Loucy (cell line): ENCODE results near the gene TNIP2.

Source experiments
- H2AFZ ChIP-seq: fragments of 200-600 bp; sonication (generic); 2 replicates; pipeline ENCODE4 v1.6.0; 2016; ENCODE audit warnings: antibody characterized with exemption, mild to moderate bottlenecking, low read length, moderate library complexity
- H3F3A ChIP-seq: fragments of 200-600 bp; 2 replicates; pipeline ENCODE4 v1.6.0; 2016; ENCODE audit warnings: antibody characterized with exemption, low read depth, mild to moderate bottlenecking
- H3K27me3 ChIP-seq: fragments of 200-600 bp; sonication (generic); 2 replicates; pipeline ENCODE4 v1.6.1; 2014; ENCODE audit warnings: low read length, mild to moderate bottlenecking; ENCODE audit not compliant: insufficient read depth, poor library complexity, severe bottlenecking
- H3K36me3 ChIP-seq: fragments of 200-600 bp; sonication (generic); 2 replicates; pipeline ENCODE4 v1.6.1; 2016; ENCODE audit warnings: low read length; ENCODE audit not compliant: insufficient read depth
- H3K4me1 ChIP-seq: fragments of 200-600 bp; sonication (generic); 2 replicates; pipeline ENCODE4 v1.5.1; 2014; ENCODE audit warnings: low read length, mild to moderate bottlenecking; ENCODE audit not compliant: insufficient read depth, poor library complexity, severe bottlenecking
- H3K4me2 ChIP-seq: fragments of 200-600 bp; sonication (generic); 2 replicates; pipeline ENCODE4 v1.6.0; 2014; ENCODE audit warnings: antibody characterized with exemption, low read length, low read depth, mild to moderate bottlenecking; ENCODE audit not compliant: poor library complexity, severe bottlenecking
- H3K4me3 ChIP-seq: fragments of 200-600 bp; sonication (generic); 2 replicates; pipeline ENCODE4 v1.5.1; 2014; ENCODE audit warnings: low read length, mild to moderate bottlenecking, mixed read lengths; ENCODE audit not compliant: poor library complexity, severe bottlenecking
- H3K79me2 ChIP-seq: fragments of 200-600 bp; sonication (generic); 2 replicates; pipeline ENCODE4 v1.6.1; 2014; ENCODE audit warnings: low read length; ENCODE audit not compliant: insufficient read depth
- H3K9ac ChIP-seq: fragments of 200-600 bp; sonication (generic); 2 replicates; pipeline ENCODE4 v1.6.0; 2014; ENCODE audit warnings: mild to moderate bottlenecking, low read depth, low read length, moderate library complexity; ENCODE audit not compliant: poor library complexity, severe bottlenecking
- H3K9me2 ChIP-seq: fragments of 200-600 bp; sonication (generic); replicated peaks from 2 replicates; pipeline ENCODE4 v1.6.1; 2016; ENCODE audit warnings: low read depth, low read length, mixed read lengths
- H3K9me3 ChIP-seq: fragments of 200-600 bp; sonication (generic); 2 replicates; pipeline ENCODE4 v1.6.1; 2014; ENCODE audit warnings: mild to moderate bottlenecking, antibody characterized with exemption, low read length, low read depth; ENCODE audit not compliant: insufficient read depth
- H4K20me1 ChIP-seq: fragments of 200-600 bp; sonication (generic); 2 replicates; pipeline ENCODE4 v1.6.0; 2014; ENCODE audit warnings: antibody characterized with exemption, low read length, mild to moderate bottlenecking; ENCODE audit not compliant: insufficient read depth, poor library complexity, severe bottlenecking
- EZH2phosphoT487 ChIP-seq: fragments of 200-600 bp; IDR thresholded peaks from 2 replicates; pipeline ENCODE4 v1.6.1; 2018; ENCODE audit warnings: antibody characterized with exemption, mild to moderate bottlenecking, moderate library complexity, borderline replicate concordance
- TF ChIP-seq, protein P1 (sequence below): fragments of 200-600 bp; sonication (generic); conservative IDR thresholded peaks from 2 replicates; pipeline ENCODE4 v1.5.1; 2014; ENCODE audit warnings: mild to moderate bottlenecking, antibody characterized with exemption, low read length

TNIP2 gene

DNA sequence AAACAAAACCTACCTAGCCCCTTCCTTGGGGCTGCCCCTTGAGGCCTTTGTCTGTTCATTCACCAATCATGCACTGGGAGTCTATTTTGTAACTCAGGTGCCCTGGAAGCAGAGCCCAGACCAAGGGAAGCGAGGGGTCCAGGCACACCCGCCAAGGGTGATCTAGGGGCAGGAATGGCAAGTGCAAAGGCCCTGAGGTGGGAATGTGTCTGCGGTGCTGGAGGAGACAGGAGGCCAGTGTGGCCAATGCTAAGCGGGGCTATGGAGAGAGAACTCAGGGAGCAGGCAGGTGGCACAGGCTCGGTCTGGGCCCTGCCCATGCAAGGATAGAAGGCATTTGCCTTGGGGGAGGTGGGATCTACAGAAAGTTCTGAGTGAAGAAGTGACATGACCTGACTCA, 33.2 kb upstream of the TNIP2 start:
- Histone ChIP-seq H3K9ac (no peak overlapping the region), H3F3A (no peaks in the 10 kb centered on the region), H4K20me1 (no peaks in the 10 kb centered on the region), H3K9me3 (no peaks in the 10 kb centered on the region), H3K36me3 (no peaks in the 10 kb centered on the region), H3K4me2 (no peak overlapping the region), H3K79me2 (no peaks in the 10 kb centered on the region), H3K4me1 (peaks cover 30% of the 10 kb centered on the region), H3K4me3 (no peak overlapping the region), H3K27me3 (no peaks in the 10 kb centered on the region), H2AFZ (no peak overlapping the region), H3K9me2 (no peaks in the 10 kb centered on the region)
- TF ChIP-seq, protein P1, sequence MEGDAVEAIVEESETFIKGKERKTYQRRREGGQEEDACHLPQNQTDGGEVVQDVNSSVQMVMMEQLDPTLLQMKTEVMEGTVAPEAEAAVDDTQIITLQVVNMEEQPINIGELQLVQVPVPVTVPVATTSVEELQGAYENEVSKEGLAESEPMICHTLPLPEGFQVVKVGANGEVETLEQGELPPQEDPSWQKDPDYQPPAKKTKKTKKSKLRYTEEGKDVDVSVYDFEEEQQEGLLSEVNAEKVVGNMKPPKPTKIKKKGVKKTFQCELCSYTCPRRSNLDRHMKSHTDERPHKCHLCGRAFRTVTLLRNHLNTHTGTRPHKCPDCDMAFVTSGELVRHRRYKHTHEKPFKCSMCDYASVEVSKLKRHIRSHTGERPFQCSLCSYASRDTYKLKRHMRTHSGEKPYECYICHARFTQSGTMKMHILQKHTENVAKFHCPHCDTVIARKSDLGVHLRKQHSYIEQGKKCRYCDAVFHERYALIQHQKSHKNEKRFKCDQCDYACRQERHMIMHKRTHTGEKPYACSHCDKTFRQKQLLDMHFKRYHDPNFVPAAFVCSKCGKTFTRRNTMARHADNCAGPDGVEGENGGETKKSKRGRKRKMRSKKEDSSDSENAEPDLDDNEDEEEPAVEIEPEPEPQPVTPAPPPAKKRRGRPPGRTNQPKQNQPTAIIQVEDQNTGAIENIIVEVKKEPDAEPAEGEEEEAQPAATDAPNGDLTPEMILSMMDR, result no peak
- no peak for TF ChIP-seq EZH2phosphoT487

DNA sequence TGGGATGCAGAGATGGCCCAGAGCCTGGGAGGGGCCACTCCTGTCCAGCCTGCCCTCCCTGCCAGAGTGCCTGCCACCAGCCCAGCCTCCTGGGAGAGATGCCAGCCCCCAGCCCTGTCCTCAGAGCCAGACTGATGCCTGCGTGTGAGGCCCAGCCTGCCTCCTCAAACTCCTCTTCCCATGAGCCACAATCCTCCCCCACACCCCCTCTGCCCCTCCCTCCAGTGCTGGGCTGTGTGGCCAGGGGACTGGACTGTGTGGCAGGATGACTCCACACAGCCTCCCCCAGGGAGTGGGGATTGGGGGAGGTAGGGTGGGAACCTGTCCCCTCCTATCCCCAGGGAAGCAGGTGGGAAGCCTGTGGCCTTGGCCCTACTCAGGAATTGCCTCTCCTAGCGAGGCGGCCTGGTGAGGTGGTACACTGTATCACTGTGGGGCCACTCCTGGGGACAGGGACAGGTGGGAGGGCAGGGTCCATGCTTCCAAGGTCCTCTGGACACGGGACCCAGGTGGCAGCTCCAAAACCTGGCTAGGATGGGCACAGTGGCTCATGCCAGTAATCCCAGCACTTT, 32.5 kb upstream of the TNIP2 start:
- H3K27me3 ChIP-seq, result no peaks in the 10 kb centered on the region
- no peaks in the 10 kb centered on the region for H3K79me2 ChIP-seq
- no peaks in the 10 kb centered on the region for H4K20me1 ChIP-seq
- no peak overlapping the region for H3K9ac ChIP-seq
- H3K4me1 ChIP-seq, result peaks cover 27% of the 10 kb centered on the region
- TF ChIP-seq, protein P1, result no peak
- TF ChIP-seq EZH2phosphoT487, result no peak
- no peaks in the 10 kb centered on the region for H3K36me3 ChIP-seq
- no peaks in the 10 kb centered on the region; the same call in 1 of the 2 replicates for H3K9me3 ChIP-seq
- H3K9me2 ChIP-seq, result no peaks in the 10 kb centered on the region
- no peak overlapping the region for H2AFZ ChIP-seq
- H3K4me3 ChIP-seq, result no peak overlapping the region
- H3K4me2 ChIP-seq, result no peak overlapping the region
- H3F3A ChIP-seq, result no peaks in the 10 kb centered on the region

DNA sequence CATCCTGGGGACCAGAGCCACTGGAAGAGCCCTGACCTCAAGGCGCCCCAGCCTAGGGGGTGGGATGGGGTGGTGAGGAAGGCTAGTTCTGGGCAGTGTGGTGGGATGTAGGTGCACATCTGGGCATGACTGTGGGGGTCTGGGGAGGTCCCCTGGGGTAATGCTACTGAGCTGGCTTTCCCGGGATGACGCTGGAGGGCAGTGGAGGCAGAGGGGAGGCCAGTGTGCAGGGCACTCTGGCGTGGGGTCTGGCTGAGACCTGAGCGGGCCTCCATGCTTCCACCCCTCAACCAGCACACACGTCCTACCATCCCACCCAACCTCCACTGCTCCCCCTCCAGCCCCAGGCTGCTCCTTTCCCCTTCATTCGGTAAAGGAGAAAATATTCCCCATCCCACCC, 32.0 kb upstream of the TNIP2 start:
- Histone ChIP-seq H3K4me2 (no peak overlapping the region), H3F3A (no peaks in the 10 kb centered on the region), H3K4me3 (no peak overlapping the region), H4K20me1 (no peaks in the 10 kb centered on the region), H2AFZ (no peak overlapping the region), H3K36me3 (no peaks in the 10 kb centered on the region), H3K79me2 (no peaks in the 10 kb centered on the region), H3K27me3 (no peaks in the 10 kb centered on the region), H3K9me2 (no peaks in the 10 kb centered on the region), H3K9me3 (no peaks in the 10 kb centered on the region; the same call in 1 of the 2 replicates), H3K9ac (no peak overlapping the region), H3K4me1 (peaks cover 27% of the 10 kb centered on the region)
- TF ChIP-seq, protein P1, result no peak
- no peak for TF ChIP-seq EZH2phosphoT487
